OCI-LY3 (cell line): ENCODE results near the gene TMEM259.

Source experiments
- H2AFZ ChIP-seq: fragments of 200-600, 300-600 bp; shearing (Covaris generic); 2 replicates; pipeline ENCODE4 v1.6.0; 2014; ENCODE audit warnings: antibody characterized with exemption, low read depth, low read length
- H3K27ac ChIP-seq: fragments of 200-600, 300-600 bp; sonication (generic); 2 replicates; pipeline ENCODE4 v1.5.1; 2014; ENCODE audit warnings: mild to moderate bottlenecking, low read length, moderate library complexity, mixed read lengths
- H3K27me3 ChIP-seq: fragments of 200-600, 300-600 bp; sonication (generic); 2 replicates; pipeline ENCODE4 v1.6.1; 2014; ENCODE audit warnings: low read depth, low read length, mixed read lengths
- H3K36me3 ChIP-seq: fragments of 200-600, 300-600 bp; sonication (generic); replicated peaks from 2 replicates; pipeline ENCODE3; 2014; ENCODE audit warnings: low read depth, low read length, mixed read lengths
- H3K4me1 ChIP-seq: fragments of 300-600, 200-600 bp; sonication (generic); 2 replicates; pipeline ENCODE4 v1.6.1; 2014; ENCODE audit warnings: low read length, mixed read lengths
- H3K4me2 ChIP-seq: fragments of 200-600, 300-600 bp; sonication (generic); 2 replicates; pipeline ENCODE4 v1.6.1; 2014; ENCODE audit warnings: low read length, mixed read lengths
- H3K4me3 ChIP-seq: fragments of 300-600, 200-600 bp; sonication (generic); 2 replicates; pipeline ENCODE4 v1.5.1; 2014; ENCODE audit warnings: antibody characterized with exemption, mild to moderate bottlenecking, low read length, moderate library complexity
- H3K79me2 ChIP-seq: fragments of 300-600, 200-600 bp; shearing (Covaris generic); 2 replicates; pipeline ENCODE4 v1.6.1; 2014; ENCODE audit warnings: mild to moderate bottlenecking, low read length, mixed read lengths
- H3K9ac ChIP-seq: fragments of 300-600, 200-600 bp; shearing (Covaris generic); 2 replicates; pipeline ENCODE4 v1.6.0; 2014; ENCODE audit warnings: mild to moderate bottlenecking, low read length, moderate library complexity
- H3K9me3 ChIP-seq: fragments of 200-600, 300-600 bp; shearing (Covaris generic); 2 replicates; pipeline ENCODE4 v1.6.1; 2014; ENCODE audit warnings: low read length, mixed read lengths; ENCODE audit not compliant: insufficient read depth
- H4K20me1 ChIP-seq: fragments of 200-600, 300-600 bp; sonication (generic); 2 replicates; pipeline ENCODE4 v1.6.1; 2016; ENCODE audit warnings: low read length, mixed read lengths; ENCODE audit not compliant: insufficient read depth
- EZH2phosphoT487 ChIP-seq: fragments of 200-600 bp; shearing (Covaris generic); IDR thresholded peaks from 2 replicates; pipeline ENCODE4 v1.6.1; 2018; ENCODE audit warnings: antibody characterized with exemption, mixed run types, low read depth
- TF ChIP-seq, protein P1 (sequence below): fragments of 200-600, 300-600 bp; sonication (generic); IDR thresholded peaks from 2 replicates; pipeline ENCODE4 v1.5.1; 2014; ENCODE audit warnings: antibody characterized with exemption, low read length, low read depth

Gene TMEM259

GRCh38 chr19:1068009-1069001 is 47.4 kb upstream of the TMEM259 start:
- Histone ChIP-seq H3K4me2 (peak overlapping the region; percentile 98), H2AFZ (no peak overlapping the region; the same call in 1 of the 2 replicates), H3K4me3 (peak overlapping the region; percentile 95), H3K27ac (peak overlapping the region; percentile 77), H3K27me3 (no peaks in the 10 kb centered on the region), H4K20me1 (no peaks in the 10 kb centered on the region), H3K9me3 (no peaks in the 10 kb centered on the region), H3K9ac (peak overlapping the region; percentile 93), H3K36me3 (peaks cover 14% of the 10 kb centered on the region), H3K79me2 (peaks cover 31% of the 10 kb centered on the region), H3K4me1 (peaks cover 25% of the 10 kb centered on the region)
- TF ChIP-seq EZH2phosphoT487: no peak
- TF ChIP-seq, protein P1, sequence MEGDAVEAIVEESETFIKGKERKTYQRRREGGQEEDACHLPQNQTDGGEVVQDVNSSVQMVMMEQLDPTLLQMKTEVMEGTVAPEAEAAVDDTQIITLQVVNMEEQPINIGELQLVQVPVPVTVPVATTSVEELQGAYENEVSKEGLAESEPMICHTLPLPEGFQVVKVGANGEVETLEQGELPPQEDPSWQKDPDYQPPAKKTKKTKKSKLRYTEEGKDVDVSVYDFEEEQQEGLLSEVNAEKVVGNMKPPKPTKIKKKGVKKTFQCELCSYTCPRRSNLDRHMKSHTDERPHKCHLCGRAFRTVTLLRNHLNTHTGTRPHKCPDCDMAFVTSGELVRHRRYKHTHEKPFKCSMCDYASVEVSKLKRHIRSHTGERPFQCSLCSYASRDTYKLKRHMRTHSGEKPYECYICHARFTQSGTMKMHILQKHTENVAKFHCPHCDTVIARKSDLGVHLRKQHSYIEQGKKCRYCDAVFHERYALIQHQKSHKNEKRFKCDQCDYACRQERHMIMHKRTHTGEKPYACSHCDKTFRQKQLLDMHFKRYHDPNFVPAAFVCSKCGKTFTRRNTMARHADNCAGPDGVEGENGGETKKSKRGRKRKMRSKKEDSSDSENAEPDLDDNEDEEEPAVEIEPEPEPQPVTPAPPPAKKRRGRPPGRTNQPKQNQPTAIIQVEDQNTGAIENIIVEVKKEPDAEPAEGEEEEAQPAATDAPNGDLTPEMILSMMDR: no peak

DNA sequence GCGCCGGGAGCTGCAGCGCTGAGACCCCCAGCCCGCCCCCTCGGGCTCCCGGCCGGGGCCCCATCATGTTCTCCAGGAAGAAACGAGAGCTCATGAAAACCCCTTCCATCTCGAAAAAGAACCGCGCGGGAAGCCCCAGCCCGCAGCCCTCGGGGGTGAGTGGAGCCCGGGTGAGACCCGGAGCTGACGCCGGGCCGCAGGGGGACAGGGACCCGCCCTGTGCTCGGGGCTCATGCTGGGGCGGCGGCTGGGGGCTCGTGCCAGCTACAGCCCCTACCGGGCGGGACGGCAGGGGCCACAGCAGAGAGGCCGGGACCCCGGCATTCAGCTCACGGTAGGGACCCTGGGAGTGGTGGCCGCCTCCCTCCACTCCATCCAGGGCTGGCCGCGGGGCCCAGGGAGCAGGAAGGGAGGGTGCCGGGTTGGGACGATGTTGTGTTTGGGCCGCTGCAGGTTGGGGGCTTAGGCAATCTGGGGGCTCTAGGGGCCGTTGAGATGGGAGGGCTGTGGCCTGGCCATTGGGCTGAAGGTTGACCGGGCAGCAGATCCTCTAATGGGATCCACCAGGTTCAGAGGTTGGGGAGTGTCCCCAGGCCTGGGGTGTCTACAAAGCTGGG is 46.5 kb upstream of the TMEM259 start:
- H3K4me2 ChIP-seq: peak overlapping the region; percentile 98

GRCh38 chr19:1066748-1067340 is 45.9 kb upstream of the TMEM259 start, which contains the start of gene ARHGAP45:
Gene ARHGAP45, plus strand, starts transcription at chr19:1067167. Its CDS starts 239 bp downstream, at chr19:1067406.
- H3K27me3 ChIP-seq: no peaks in the 10 kb centered on the region
- H3K79me2 ChIP-seq: peaks cover 31% of the 10 kb centered on the region
- peak within 1 kb of the TSS; percentile 93 for H3K9ac ChIP-seq
- H3K4me2 ChIP-seq: peak within 1 kb of the TSS; percentile 98
- peak within 1 kb of the TSS; percentile 95 for H3K4me3 ChIP-seq
- peak within 1 kb of the TSS; percentile 77 for H3K27ac ChIP-seq
- H3K4me1 ChIP-seq: peaks cover 25% of the 10 kb centered on the region
- H4K20me1 ChIP-seq: no peaks in the 10 kb centered on the region
- H3K36me3 ChIP-seq: peaks cover 15% of the 10 kb centered on the region
- TF ChIP-seq, protein P1: no peak
- TF ChIP-seq EZH2phosphoT487: no peak
- no peak within 1 kb of the TSS for H2AFZ ChIP-seq
- no peaks in the 10 kb centered on the region for H3K9me3 ChIP-seq

More for the DNA sequence above, 46.5 kb upstream of the TMEM259 start:
- peaks cover 25% of the 10 kb centered on the region for H3K4me1 ChIP-seq
- peaks cover 15% of the 10 kb centered on the region for H3K36me3 ChIP-seq
- H3K27ac ChIP-seq: peak overlapping the region; percentile 77
- H3K4me3 ChIP-seq: peak overlapping the region; percentile 95
- TF ChIP-seq, protein P1: no peak
- TF ChIP-seq EZH2phosphoT487: no peak
- peaks cover 31% of the 10 kb centered on the region for H3K79me2 ChIP-seq
- H3K9me3 ChIP-seq: no peaks in the 10 kb centered on the region
- H3K9ac ChIP-seq: peak overlapping the region; percentile 93
- no peak overlapping the region for H2AFZ ChIP-seq
- H3K27me3 ChIP-seq: no peaks in the 10 kb centered on the region
- no peaks in the 10 kb centered on the region for H4K20me1 ChIP-seq
